Glomerular visceral epithelial cell (primary cell): ENCODE data around the gene PIAS3.
"Not testable (repeated sequence)": the region's sequence is repeated elsewhere in the genome, so short reads cannot be mapped to it uniquely, and the experiment has no call there.

Experiments used
- DNase-seq: peaks from one replicate; pipeline ENCODE4 v3.0.0-alpha.2; 2016; ENCODE audit errors: extremely low spot score

The PIAS3 gene

DNA sequence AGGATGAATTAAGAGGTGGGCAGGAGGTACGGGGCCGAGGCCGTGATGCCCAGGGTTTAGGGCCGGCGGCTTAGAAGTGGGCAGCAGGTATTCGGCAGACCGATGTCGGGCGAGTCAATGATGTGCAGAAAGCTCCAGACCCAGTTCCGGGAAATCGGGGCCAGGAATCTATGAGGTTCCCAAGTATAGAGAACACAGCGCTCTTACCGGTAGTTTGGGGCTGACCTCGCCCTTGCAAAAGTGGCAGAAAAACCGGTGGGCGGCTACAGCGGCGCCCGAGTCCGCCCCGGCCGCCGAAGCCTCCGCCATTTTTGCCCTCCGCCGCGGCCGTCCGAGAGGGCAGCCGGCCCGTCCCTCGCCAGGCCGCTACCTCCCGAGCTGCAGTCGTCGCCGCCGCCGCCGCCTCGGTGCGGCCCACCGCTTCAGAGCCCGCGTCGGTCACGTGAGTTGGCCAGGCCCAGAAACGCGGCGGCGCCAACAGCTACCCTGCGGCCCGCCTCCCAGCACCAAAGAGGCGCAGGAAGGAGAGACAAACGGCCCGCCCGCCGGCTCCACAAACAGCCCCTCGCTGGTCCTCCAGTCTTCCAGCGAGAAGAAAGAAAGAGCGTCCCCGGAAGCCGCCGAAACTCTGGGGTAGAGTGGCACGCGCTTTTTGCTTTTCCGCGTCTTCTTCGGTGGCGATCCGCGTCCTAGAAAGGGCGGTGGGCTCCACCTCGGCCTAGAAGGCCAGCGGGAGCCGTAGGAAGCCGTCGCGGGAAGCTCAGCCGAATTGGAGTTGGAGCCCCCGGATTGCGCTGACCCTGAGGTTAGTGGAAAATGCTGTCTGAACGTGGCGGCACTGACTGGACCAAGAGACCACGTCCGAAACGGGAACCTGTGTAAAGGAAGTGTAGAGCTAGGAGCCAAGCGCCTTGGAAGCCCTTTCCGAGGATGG lies 35.0 kb downstream of the PIAS3 start, which contains the start of the genes POLR3C and RNF115:
POLR3C (plus strand) TSS at position 636 of the 934 bp plus-strand sequence. CDS start 1,577 bp downstream, outside the sequence.
RNF115 (minus strand) TSS at position 531 of the 934 bp plus-strand sequence; CDS start at position 309, 222 bp downstream.
- peak; percentile 94 for DNase-seq

DNA sequence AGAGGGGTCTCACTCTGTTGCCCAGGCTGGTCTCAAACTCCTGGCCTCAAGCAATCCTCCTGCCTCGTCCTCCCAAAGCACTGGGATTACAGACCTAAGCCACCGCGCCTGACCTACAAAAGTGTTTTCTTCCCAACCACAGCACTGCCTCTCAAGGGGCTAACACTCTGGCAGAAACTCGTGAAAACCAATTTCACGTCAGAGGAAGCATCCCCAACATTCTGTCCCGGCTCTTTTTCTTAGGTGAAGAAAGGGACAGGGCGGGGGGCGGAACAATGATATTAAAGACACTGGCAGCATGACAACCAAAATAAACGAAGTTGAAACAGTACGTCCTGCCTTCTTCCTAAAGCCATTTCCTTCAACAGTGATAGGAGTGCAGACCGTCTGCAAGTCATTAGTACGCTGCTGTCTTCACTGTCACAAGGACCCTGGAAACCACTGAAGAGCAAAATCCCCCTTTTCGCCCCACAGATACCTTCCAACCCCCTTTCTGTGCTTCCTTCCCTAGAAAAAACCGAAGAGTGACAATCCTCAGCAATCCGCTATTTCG lies 36.0 kb downstream of the PIAS3 start:
- DNase-seq = not testable (repeated sequence)

DNA sequence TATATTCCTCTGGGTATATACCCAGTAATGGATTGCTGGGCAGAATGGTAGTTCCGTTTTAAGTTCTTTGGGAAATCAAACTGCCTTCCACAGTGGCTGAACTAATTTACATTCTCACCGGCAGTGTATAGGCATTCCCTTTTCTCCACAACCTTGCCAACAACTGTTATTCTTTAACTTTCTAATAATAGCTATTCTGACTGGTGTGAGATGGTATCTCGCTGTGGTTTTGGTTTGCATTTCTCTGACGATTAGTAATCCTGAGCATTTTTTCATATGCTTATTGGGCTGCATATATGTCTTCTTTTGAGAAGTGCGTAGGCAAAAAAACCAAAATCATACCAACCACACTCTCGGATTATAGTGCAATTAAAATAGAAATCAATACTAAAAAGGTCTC lies 40.8 kb downstream of the PIAS3 start:
- peak; percentile 69 for DNase-seq

DNA sequence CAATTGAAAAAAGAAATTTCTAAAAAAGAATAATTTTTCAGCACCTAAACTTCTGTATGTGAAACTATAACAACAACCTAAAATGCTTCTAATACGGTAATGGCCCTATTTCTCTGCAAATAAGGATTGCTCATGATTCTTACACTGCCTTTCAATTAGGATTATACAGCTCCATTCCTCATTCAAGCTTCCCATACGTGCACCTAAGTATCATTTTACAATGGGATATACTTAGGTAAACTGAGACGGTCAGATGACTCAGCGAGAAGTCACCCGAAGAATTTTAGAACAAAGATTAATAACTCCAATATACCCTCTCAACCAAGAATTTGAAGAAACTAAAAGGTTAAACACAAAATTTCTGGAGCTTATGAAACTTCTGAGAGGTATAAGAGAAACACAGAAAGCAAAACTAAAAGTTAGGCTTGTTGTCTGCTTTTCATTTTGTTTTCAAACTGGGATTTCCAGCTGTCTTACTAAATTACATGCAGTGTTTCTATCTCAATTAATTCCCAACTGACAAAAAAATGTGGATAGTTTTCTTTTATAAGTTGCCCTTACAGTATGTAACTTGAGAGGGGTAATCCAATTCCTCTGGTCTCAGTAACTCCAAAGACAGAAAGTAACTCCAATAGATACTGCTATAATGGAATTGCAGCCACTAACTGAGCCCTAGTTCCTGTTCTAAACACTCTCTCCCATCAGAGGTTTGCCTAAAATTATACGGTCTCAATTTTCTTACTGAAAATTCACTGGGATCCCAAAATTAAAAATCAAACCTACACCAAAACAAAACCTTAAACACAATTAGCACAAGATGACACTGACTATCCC lies 45.7 kb downstream of the PIAS3 start:
- not testable (repeated sequence) for DNase-seq

DNA sequence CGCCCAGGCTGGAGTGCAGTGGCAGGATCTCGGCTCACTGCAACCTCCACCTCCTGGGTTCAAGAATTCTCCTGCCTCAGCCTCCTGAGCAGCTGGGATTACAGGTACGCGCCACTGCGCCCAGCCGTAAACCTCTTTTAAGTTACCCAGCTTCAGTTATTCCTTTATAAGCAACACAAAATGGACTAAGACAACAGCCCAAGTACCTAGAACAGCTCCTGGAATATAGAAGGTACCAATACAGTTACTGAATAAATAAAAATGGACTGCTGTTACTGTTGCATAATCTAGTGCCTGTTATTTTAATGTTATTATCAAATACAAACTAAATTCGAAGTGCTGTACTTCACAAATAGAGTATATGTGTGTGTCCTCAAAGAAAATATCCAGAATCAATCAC lies 52.0 kb downstream of the PIAS3 start:
- DNase-seq = no peak

DNA sequence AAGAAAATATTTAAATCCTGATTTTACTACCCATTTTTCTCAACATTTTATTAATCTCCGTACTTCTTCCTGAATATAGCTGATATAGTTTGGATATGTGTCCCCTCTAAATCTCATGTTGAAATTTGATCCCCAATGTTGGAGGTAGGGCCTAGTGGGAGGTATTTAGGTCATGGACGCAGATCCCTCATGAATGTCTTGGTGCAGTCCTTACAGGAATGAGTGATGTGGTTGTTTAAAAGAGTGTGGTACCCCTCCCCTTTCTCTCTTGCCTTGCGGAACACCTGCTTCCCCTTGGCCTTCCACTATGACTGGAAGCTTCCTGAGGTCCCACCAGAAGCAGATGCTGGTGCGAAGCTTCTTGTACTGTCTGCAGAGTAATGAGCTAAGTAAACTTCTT lies 52.5 kb downstream of the PIAS3 start:
- DNase-seq = no peak

DNA sequence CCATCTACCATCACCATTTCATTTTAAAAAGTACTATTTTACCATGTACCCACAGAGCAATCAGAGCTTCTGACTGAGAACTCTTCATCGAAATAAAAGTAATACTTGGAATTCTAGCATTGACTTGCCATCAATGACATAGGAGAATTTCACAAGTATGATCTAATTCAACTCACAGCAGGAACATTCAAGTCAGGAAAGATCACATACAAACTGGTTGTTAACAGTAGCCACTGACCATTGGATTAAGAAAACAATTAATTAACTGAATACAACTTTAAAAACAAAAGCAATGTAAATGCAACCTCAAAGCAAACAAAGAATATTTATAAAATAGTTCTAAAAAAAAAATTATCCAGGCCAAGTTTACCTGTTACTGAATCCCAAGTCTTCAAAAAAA lies 53.8 kb downstream of the PIAS3 start:
- DNase-seq = no peak

DNA sequence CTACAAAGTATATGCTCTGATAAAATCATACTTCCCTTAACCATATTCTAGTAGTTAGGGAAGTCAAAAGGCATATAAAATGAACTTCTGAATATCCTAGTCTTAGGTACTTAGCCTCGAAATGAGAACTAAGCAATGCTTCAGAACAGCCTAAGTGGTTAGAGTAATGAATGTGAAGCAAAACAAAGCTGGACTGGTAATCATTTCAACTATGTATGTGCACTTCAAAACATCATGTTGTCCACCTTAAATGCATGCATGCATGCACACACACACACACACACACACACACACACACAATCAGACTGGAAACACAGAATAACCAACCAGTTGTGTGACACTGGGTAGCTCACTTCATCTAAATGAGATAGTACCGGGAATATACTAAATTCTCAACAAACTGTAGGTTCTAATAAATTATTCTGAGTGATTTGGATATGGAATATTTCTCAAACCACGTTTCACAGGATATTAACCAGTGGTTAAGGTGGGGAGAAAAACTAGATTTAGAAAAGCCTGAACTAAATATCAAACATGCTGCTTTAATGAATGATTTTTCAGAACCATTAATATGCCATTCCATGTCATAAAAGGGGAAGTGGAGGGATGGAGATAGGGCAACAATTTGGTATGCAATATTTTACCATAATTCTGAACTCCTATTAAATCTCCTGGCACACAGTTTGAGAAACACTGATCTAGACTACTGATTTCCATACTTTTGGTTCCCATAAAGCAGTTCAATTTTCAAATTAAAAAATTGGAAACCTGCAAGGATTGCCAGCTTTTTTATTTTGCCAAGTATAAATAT lies 54.4 kb downstream of the PIAS3 start:
- DNase-seq = no peak

DNA sequence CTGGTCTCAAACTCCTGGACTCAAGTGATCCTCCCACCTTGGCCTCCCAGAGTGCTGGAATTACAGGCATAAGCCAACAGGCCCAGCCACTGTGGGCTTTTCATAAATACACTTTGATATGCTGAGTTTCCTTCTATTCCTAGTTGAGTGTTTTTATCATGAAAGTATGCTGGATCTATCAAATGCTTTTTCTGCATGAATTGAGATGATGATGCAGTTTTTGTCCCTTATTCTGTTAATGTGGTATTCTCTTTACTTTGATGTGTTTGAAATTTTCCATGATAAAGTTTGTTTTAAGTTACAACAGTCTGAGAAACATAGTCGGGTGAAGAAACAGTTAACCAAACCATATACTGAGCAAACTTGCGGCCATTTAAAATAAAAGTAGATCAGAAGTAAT lies 59.1 kb downstream of the PIAS3 start:
- no peak for DNase-seq
